DND-41 (cell line): ENCODE results near the gene CALCOCO2.

Source experiments
- ATAC-seq: fragments of 200-7000 bp; cut with Tn5 transposase; 3 replicates; pipeline ENCODE4 v1.9.1; 2021; ENCODE audit warnings: low read depth; ENCODE audit not compliant: insufficient read depth
- DNase-seq: peaks from one replicate; pipeline ENCODE4 v3.0.0-alpha.2; 2020
- H2AFZ ChIP-seq: 2 replicates; pipeline ENCODE4 v1.6.0; 2012; ENCODE audit warnings: low read depth, low read length
- H3K27ac ChIP-seq: 2 replicates; pipeline ENCODE4 v1.5.1; 2012; ENCODE audit warnings: low read length, inconsistent platforms
- H3K27me3 ChIP-seq: fragments of 200-600 bp; sonication (generic); 2 replicates; pipeline ENCODE4 v1.6.0; 2012; ENCODE audit warnings: low read length, mild to moderate bottlenecking, inconsistent platforms; ENCODE audit not compliant: insufficient read depth, poor library complexity
- H3K36me3 ChIP-seq: 2 replicates; pipeline ENCODE4 v1.5.1; 2012; ENCODE audit warnings: low read length, inconsistent platforms; ENCODE audit not compliant: insufficient read depth
- H3K4me1 ChIP-seq: 2 replicates; pipeline ENCODE4 v1.5.1; 2012; ENCODE audit warnings: mild to moderate bottlenecking, low read length; ENCODE audit not compliant: insufficient read depth
- H3K4me2 ChIP-seq: 2 replicates; pipeline ENCODE4 v1.6.0; 2012; ENCODE audit warnings: mild to moderate bottlenecking, moderate library complexity, low read length, inconsistent platforms; ENCODE audit not compliant: insufficient read depth
- H3K4me3 ChIP-seq, 2 experiments: fragments of 200-600 bp in 1 of 2; shearing (Covaris generic) in 1 of 2; 2 replicates each; pipeline ENCODE4 v1.5.1; 2012 to 2016; ENCODE audit warnings: inconsistent platforms in 2 of 2, low read length in 2 of 2, mild to moderate bottlenecking in 2 of 2, low read depth in 1 of 2, moderate library complexity in 1 of 2
- H3K79me2 ChIP-seq: 2 replicates; pipeline ENCODE4 v1.6.0; 2012; ENCODE audit warnings: low read length, inconsistent platforms; ENCODE audit not compliant: insufficient read depth
- H3K9ac ChIP-seq: 2 replicates; pipeline ENCODE4 v1.6.0; 2012; ENCODE audit warnings: low read depth, mild to moderate bottlenecking, inconsistent platforms, low read length, moderate library complexity
- H3K9me3 ChIP-seq: 2 replicates; pipeline ENCODE4 v1.5.1; 2012; ENCODE audit warnings: low read length, moderate library complexity, mild to moderate bottlenecking, inconsistent platforms; ENCODE audit not compliant: insufficient read depth, severe bottlenecking
- H4K20me1 ChIP-seq: 2 replicates; pipeline ENCODE4 v1.6.0; 2012; ENCODE audit warnings: low read length; ENCODE audit not compliant: insufficient read depth
- CTCF ChIP-seq: IDR thresholded peaks from 2 replicates; pipeline ENCODE4 v1.5.1; 2012; ENCODE audit warnings: borderline replicate concordance, low read length, moderate library complexity, mild to moderate bottlenecking; ENCODE audit not compliant: poor library complexity, severe bottlenecking; ENCODE audit errors: extremely low read depth
- EZH2 ChIP-seq: IDR thresholded peaks from 3 replicates; pipeline ENCODE4 v1.6.1; 2012; ENCODE audit warnings: borderline replicate concordance, low read depth, mild to moderate bottlenecking, moderate library complexity, low read length, inconsistent platforms; ENCODE audit not compliant: severe bottlenecking

Gene CALCOCO2

GRCh38 chr17:48905987-48906515, 75.2 kb downstream of the CALCOCO2 start:
- Histone ChIP-seq H4K20me1 (peaks cover 21% of the 10 kb centered on the region), H3K36me3 (peaks cover 16% of the 10 kb centered on the region), H3K4me2 (no peak overlapping the region), H3K27me3 (no peaks in the 10 kb centered on the region), H3K9me3 (no peaks in the 10 kb centered on the region), H3K4me1 (peaks cover 27% of the 10 kb centered on the region), H2AFZ (no peak overlapping the region), H3K9ac (no peak overlapping the region), H3K79me2 (peaks cover 37% of the 10 kb centered on the region), H3K4me3 (no peak overlapping the region), H3K27ac (no peak overlapping the region)
- no peak for TF ChIP-seq CTCF
- TF ChIP-seq EZH2, result no peak
- DNase-seq, result no peak
- ATAC-seq, result no peak

- Histone ChIP-seq H3K79me2 (peaks cover 53% of the 10 kb centered on the region), H3K36me3 (peaks cover 32% of the 10 kb centered on the region), H4K20me1 (peaks cover 35% of the 10 kb centered on the region), H3K9ac (peak overlapping the region; percentile 73), H2AFZ (peak overlapping the region; percentile 96), H3K27ac (peak overlapping the region; percentile 96), H3K9me3 (no peaks in the 10 kb centered on the region), H3K4me1 (peaks cover 36% of the 10 kb centered on the region), H3K27me3 (no peaks in the 10 kb centered on the region), H3K4me3 (peak overlapping the region; percentile 38 to 97), H3K4me2 (peak overlapping the region; percentile 95)
- no peak for ATAC-seq
- no peak for DNase-seq
- no peak for TF ChIP-seq EZH2
- TF ChIP-seq CTCF, result no peak
Measured at GRCh38 chr17:48907713-48908046, 76.8 kb downstream of the CALCOCO2 start.

DNA sequence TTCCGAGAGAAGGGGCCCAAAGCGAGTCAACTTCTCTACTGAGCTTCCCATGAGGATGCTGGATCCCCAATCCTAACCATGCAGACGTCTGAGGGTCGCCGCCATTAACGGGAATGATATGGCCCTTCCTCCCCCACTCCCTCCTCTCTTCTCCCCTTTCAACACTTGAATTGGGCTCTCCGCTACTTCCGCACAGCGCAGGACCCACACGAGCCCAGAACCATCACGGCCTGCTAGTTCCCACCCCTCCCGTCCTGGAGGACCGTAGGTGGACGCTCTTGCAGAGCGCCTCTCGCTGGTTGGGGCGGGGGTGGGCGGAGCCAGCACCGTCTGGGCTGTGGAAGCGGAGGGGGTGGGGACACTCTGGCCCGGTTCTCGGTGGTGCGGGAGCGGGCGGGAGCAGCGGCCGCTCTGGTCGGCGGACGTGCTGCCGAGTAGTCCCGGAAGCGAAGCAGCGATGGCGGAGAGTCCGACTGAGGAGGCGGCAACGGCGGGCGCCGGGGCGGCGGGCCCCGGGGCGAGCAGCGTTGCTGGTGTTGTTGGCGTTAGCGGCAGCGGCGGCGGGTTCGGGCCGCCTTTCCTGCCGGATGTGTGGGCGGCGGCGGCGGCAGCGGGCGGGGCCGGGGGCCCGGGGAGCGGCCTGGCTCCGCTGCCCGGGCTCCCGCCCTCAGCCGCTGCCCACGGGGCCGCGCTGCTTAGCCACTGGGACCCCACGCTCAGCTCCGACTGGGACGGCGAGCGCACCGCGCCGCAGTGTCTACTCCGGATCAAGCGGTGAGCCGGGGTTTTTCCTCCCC, 77.4 kb downstream of the CALCOCO2 start, which contains the start of gene UBE2Z:
TSS of gene UBE2Z (plus strand) at position 361 of the 797 bp plus-strand sequence. CDS start at position 458, 97 bp downstream.
- Histone ChIP-seq H3K9me3 (no peaks in the 10 kb centered on the region), H3K4me1 (peaks cover 38% of the 10 kb centered on the region), H3K4me2 (peak within 1 kb of the TSS; percentile 95), H3K79me2 (peaks cover 59% of the 10 kb centered on the region), H3K4me3 (peak within 1 kb of the TSS; percentile 38 to 97), H3K27ac (peak within 1 kb of the TSS; percentile 96), H3K36me3 (peaks cover 38% of the 10 kb centered on the region), H3K9ac (peak within 1 kb of the TSS; percentile 73), H3K27me3 (no peaks in the 10 kb centered on the region), H2AFZ (peak within 1 kb of the TSS; percentile 96), H4K20me1 (peaks cover 40% of the 10 kb centered on the region)
- ATAC-seq (peak; percentile 89), DNase-seq (peak; percentile 94)
- TF ChIP-seq CTCF (peak; percentile 51), EZH2 (no peak)
